ENCODE data around the gene KLK3. TPM values are rescaled to one million over a fixed set of nuclear protein-coding genes. Genes with fewer than 3 reads are reported as not detected.

Gene KLK3
- total RNA-seq = not detected in 2 replicates

GRCh38 chr19:50854636-50855410 lies at the start of gene KLK3:
Gene KLK3, plus strand, starts transcription at chr19:50854915. Its CDS starts 41 bp downstream, at chr19:50854956.

GRCh38 chr19:50823389-50824042 lies 31.2 kb upstream of the KLK3 start, which contains the start of gene KLK1:
Gene KLK1, minus strand, starts transcription at chr19:50823787. Its CDS starts 39 bp downstream, at chr19:50823748.

GRCh38 chr19:50833117-50833801 lies 21.5 kb upstream of the KLK3 start, which contains the start of gene KLK15:
Gene KLK15, minus strand, starts transcription at chr19:50833574. Its CDS starts 2,082 bp downstream, at chr19:50831492.

GRCh38 chr19:50873056-50873455 lies 18.3 kb downstream of the KLK3 start, which contains the start of gene KLK2:
Gene KLK2, plus strand, starts transcription at chr19:50873439. Its CDS starts 35 bp downstream, at chr19:50873474.

Other genes starting within 250 kb of the KLK3 start
- gene SYT3, start 215.0 kb upstream of the KLK3 start, total RNA-seq = under 0.01 and 0.17 TPM in 2 replicates
- not detected in 2 replicates for gene C19orf81, start 205.5 kb upstream of the KLK3 start, total RNA-seq
- 7.3 and 8.6 TPM in 2 replicates for gene SHANK1, start 135.1 kb upstream of the KLK3 start, total RNA-seq
- gene CLEC11A, start 131.6 kb upstream of the KLK3 start, total RNA-seq = 64.9 and 117 TPM in 2 replicates
- gene GPR32, start 84.5 kb upstream of the KLK3 start, total RNA-seq = not detected in 2 replicates
- gene ACP4, start 64.5 kb upstream of the KLK3 start, total RNA-seq = not detected in 2 replicates
- not detected in 2 replicates for gene KLK1, start 31.1 kb upstream of the KLK3 start, total RNA-seq
- not detected in 2 replicates for gene KLK15, start 21.3 kb upstream of the KLK3 start, total RNA-seq
- not detected in 2 replicates for gene KLK2, start 18.5 kb downstream of the KLK3 start, total RNA-seq
- not detected in 2 replicates for gene KLK4, start 56.5 kb downstream of the KLK3 start, total RNA-seq
- gene KLK5, start 98.1 kb downstream of the KLK3 start, total RNA-seq = not detected in 2 replicates
- not detected in 2 replicates for gene KLK6, start 114.7 kb downstream of the KLK3 start, total RNA-seq
- gene KLK7, start 129.0 kb downstream of the KLK3 start, total RNA-seq = not detected in 2 replicates
- not detected in 2 replicates for gene KLK8, start 146.7 kb downstream of the KLK3 start, total RNA-seq
- not detected in 2 replicates for gene KLK10, start 164.8 kb downstream of the KLK3 start, total RNA-seq
- not detected in 2 replicates for gene KLK11, start 171.7 kb downstream of the KLK3 start, total RNA-seq
- gene KLK12, start 180.1 kb downstream of the KLK3 start, total RNA-seq = not detected in 2 replicates
- gene KLK13, start 210.2 kb downstream of the KLK3 start, total RNA-seq = not detected in 2 replicates
- 0.17 TPM in 1 of 2 replicates, not detected in the other for gene KLK14, start 228.0 kb downstream of the KLK3 start, total RNA-seq

Measured in smooth muscle cell of trachea (primary cell).